ENCODE data around the gene CACNG5.

Gene CACNG5

DNA sequence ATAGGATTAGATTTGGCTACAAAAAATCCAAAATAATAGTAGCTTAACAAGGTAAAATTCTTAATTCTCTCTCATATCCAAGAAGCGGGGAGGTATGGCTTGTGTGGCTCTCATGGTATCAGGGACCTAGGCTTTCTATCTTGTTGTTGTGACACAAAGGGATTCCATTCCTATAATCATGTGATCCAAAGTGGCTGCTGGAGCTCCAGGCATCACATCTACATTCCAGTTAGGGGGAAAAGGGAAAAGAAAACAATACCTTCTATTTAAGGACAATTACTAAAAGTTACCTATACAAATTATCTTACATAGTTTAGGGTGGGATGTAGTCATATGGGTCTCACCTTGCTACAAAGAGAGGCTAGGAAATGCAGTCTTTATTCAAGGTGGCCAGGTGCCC lies 82.0 kb downstream of the CACNG5 start:
- TF ChIP-seq ZNF274 (IDR thresholded peaks at IDR 0.05; ENCODE audit: low read depth, low read length) = no peak
- H3K4me3 ChIP-seq (ENCODE audit: low read length) = no peak overlapping the region

DNA sequence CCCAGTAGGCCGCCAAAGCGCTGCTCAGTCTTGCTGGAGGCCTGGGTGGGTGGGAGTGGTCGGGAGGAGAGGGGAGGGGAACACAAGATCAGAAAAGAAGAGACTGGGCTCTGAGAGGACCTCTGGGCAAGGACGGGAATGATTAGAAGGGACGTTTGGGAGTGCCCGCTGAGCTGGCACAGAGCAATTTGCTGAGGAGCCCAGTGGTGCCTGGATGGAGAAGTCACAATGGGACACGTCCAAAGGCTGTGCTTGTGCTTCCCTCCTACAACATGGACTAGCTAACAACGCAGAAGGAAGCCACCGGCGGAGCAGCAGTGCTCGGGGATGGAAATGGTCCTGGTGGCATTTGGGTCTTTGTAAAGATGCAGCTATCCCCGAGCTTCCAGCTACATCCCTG lies 84.0 kb downstream of the CACNG5 start:
- no peak for TF ChIP-seq ZNF274 (IDR thresholded peaks at IDR 0.05; ENCODE audit: low read depth, low read length)
- no peak overlapping the region for H3K4me3 ChIP-seq (ENCODE audit: low read length)

DNA sequence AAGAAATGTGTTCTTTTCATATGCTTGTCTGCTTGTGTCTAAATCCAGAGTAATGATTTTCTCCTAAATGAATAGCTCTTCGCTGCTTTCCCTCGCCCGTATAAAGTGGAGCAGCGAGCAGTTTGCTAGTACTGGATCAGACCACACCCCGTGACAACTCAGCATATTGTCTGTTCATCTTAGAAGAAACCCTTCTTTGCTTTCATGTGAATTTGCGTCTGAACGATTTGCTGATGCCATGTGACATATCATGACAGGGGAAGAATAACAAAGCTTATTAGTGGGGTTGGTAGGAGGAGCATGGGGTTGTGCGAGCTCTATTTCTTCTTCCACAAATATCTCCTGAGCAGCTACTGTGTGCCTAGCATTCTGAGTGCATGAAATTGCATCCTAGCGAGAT lies 85.5 kb downstream of the CACNG5 start:
- no peak for TF ChIP-seq ZNF274 (IDR thresholded peaks at IDR 0.05; ENCODE audit: low read depth, low read length)
- H3K4me3 ChIP-seq (ENCODE audit: low read length) = no peak overlapping the region

DNA sequence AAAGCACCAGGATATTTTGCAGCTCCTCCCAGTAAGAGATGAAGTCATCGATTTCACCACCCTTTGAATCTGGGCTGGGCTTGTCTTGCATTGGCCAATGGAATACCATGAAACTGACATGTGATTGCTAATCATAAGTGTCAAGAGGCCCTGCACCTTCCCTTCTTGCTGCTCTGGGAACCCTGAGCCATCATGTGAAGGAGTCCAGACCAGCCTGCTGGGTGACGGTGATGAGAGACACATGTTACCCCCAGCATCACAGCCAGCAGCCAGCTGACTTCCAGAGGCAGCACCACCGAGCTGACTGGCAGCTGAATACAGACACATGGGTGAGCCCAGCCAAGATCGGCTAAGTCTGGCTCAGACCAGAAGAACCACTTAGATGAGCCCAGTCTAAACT lies 86.0 kb downstream of the CACNG5 start:
- no peak overlapping the region for H3K4me3 ChIP-seq (ENCODE audit: low read length)
- TF ChIP-seq ZNF274 (IDR thresholded peaks at IDR 0.05; ENCODE audit: low read depth, low read length) = no peak

DNA sequence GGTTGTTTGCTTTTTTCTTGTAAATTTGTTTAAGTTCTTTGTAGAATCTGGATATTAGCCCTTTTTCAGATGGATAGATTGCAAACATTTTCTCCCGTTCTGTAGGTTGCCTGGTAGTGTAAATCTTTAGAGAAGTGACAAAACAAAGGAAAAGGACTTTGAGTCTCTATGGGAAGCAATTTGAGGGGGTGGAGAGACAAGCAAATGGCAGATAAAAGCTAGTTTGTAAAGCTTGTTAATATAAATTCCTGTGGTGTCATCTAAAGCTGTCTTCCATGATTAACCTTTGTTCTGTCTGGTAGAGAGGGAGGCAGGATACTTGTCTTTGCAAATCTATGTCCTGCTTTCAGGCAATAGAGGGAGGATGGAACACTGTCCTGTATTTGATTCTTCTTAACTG lies 89.0 kb downstream of the CACNG5 start:
- no peak overlapping the region for H3K4me3 ChIP-seq (ENCODE audit: low read length)
- no peak for TF ChIP-seq ZNF274 (IDR thresholded peaks at IDR 0.05; ENCODE audit: low read depth, low read length)

DNA sequence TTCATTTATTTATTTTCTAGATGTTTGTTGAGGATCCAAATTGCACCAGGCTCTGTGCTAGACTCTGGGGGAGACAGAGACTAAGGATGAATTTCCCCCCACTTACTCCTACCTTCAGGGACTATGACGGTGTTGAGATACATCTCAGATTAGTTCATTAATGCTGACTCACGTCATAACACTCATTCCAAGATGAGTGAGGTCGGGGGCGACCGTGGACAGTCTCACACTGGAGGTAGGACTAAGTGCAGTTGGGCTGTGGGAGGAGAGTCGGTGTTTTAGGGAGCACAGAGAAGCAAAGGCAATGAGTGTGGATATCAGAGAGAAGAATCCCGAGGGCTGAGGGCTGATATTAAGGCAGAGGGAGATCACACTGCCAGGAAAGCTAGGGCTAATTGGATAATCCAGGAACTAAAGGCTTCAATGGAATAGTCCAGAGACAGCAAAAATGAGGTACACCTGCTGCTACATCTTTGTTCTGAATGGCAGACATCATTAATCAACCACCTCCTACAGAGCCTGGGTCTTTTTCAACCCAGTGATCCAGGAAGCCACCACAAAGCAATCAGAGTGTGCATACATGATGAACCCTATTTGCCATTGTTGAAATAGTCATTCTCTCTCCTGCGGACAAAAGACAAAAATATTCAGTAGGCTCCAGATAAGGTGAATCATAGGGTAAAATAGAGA lies 91.0 kb downstream of the CACNG5 start:
- H3K4me3 ChIP-seq (ENCODE audit: low read length) = no peak overlapping the region
- TF ChIP-seq ZNF274 (IDR thresholded peaks at IDR 0.05; ENCODE audit: low read depth, low read length) = no peak

DNA sequence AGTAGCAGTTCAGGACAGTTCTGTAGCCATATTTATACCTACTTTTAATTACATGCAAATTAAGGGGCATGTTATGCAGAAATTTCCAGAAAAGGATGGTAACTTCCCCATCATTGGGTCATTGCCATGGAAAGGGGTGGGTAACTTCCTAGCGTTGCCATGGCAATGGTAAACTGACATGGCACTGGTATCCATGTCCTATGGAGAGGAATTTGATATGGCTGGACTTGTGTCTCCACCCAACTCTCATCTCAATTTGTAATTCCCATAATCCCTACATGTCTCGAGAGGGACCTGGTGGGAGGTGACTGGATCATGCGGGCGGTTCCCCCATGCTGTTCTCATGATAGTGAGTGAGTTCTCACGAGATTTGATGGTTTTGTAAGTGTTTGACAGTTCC lies 94.0 kb downstream of the CACNG5 start:
- no peak for TF ChIP-seq ZNF274 (IDR thresholded peaks at IDR 0.05; ENCODE audit: low read depth, low read length)
- H3K4me3 ChIP-seq (ENCODE audit: low read length) = no peak overlapping the region

DNA sequence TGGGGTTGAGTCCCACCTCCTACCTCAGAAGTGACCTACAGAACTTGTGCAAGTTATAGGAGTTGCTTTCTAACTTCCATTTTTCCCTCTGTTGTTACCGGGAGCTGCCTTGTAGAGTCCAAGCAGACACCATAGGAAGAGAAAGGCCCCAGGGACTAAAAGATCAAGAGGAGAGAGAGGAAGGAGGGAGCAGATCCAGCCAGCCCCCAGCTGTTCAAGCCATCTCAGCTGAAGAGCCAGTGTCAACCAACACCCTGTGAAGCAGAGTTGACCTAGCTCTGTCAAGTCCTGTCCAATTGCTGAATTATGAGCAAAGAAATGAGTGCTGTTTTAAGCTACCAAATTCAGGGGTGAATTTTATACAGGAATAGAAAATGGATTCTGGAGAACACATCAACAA lies 94.7 kb downstream of the CACNG5 start:
- no peak for TF ChIP-seq ZNF274 (IDR thresholded peaks at IDR 0.05; ENCODE audit: low read depth, low read length)
- H3K4me3 ChIP-seq (ENCODE audit: low read length) = no peak overlapping the region

DNA sequence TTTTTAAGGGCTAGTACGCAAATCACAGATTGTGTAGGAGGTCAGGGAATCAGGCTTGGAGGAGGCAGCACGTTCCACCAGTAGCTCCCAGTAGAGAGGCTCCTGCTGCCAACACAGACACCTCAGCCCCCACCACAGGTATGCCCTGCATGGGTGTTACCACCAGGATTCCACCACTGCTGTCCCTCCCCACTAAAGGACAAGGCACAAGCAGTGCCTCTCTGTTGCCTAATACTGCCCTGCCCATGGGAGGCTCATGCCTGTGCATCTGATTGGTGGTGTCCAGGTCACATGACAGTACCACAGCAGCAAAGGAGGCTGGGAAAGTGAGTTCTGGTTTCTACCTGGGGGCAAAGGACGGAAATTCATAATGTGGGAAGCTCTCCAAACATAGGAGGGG lies 96.0 kb downstream of the CACNG5 start:
- H3K4me3 ChIP-seq (ENCODE audit: low read length) = no peak overlapping the region
- TF ChIP-seq ZNF274 (IDR thresholded peaks at IDR 0.05; ENCODE audit: low read depth, low read length) = no peak

DNA sequence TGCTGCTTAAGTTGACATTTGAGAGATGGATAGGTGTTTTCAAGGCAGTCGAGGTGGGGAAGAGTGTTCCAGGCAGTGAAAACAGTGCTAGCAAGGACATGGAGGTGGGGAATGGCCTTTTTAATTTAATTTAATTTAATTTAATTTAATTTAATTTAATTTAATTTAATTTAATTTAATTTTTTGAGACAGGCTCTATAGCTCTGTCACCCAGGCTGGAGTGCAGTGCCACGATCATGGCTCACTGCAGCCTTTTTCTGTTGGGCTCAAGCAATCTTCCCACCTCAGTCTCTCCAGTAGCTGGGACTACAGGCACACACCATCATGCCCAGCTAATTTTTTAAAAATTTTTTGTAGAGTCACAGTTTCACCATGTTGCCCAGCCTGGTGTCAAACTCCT lies 97.4 kb downstream of the CACNG5 start:
- no peak for TF ChIP-seq ZNF274 (IDR thresholded peaks at IDR 0.05; ENCODE audit: low read depth, low read length)
- no peak overlapping the region for H3K4me3 ChIP-seq (ENCODE audit: low read length)

DNA sequence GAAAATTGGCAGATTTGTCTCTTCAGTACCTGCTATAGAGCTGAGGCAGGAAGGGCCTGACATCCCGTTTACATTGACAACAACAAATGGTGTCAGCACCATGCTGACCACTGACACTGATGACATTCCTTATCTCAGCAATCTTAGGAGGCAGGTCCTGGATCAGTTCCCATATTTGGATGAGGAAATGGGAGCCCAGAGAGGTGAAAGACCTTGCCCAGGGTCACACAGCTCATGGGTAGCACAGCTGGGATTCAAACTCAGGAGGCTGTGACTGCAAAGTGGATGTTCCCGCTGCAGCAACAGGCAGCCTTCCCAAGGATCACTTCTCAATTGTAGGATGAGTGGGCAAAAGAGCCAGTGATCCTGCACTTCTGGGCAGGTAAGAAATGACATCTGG lies 99.1 kb downstream of the CACNG5 start:
- TF ChIP-seq ZNF274 (IDR thresholded peaks at IDR 0.05; ENCODE audit: low read depth, low read length) = no peak
- no peak overlapping the region for H3K4me3 ChIP-seq (ENCODE audit: low read length)

All from GM08714 (cell line).